CD4-positive, alpha-beta T cell treated with Interleukin-4 for 4 hours (primary cell): ENCODE data around the gene C8B.

ENCODE experiments used
- DNase-seq: peaks from one replicate; pipeline ENCODE4 v3.0.0-alpha.2; 2020

C8B gene

GRCh38 chr1:56970280-56970679 is 4.5 kb upstream of the C8B start:
- no peak for DNase-seq

- no peak for DNase-seq
Measured at GRCh38 chr1:56968878-56969495, 3.2 kb upstream of the C8B start.

- DNase-seq, result no peak
Measured at GRCh38 chr1:56967900-56968832, 2.4 kb upstream of the C8B start.

- no peak for DNase-seq
Measured at GRCh38 chr1:56967355-56967754, 1.5 kb upstream of the C8B start.

- no peak for DNase-seq
Measured at GRCh38 chr1:56966698-56966999, 834 bp upstream of the C8B start.

- DNase-seq, result no peak
Measured at GRCh38 chr1:56965191-56965590, 624 bp downstream of the C8B start.

GRCh38 chr1:56964349-56965017 is 1.3 kb downstream of the C8B start:
- no peak for DNase-seq

- no peak for DNase-seq
Measured at GRCh38 chr1:56963667-56964066, 2.1 kb downstream of the C8B start.

- no peak for DNase-seq
Measured at GRCh38 chr1:56961426-56961825, 4.4 kb downstream of the C8B start.

GRCh38 chr1:56958526-56958925 is 7.3 kb downstream of the C8B start:
- DNase-seq, result no peak

- no peak for DNase-seq
Measured at GRCh38 chr1:56957931-56958330, 7.9 kb downstream of the C8B start.

- DNase-seq, result no peak
Measured at GRCh38 chr1:56954664-56955063, 11.2 kb downstream of the C8B start.

- DNase-seq, result no peak
Measured at GRCh38 chr1:56953386-56953785, 12.4 kb downstream of the C8B start.

GRCh38 chr1:56952501-56952900 is 13.3 kb downstream of the C8B start:
- DNase-seq, result no peak

GRCh38 chr1:56948403-56949023 is 17.3 kb downstream of the C8B start:
- DNase-seq, result no peak

- DNase-seq, result no peak
Measured at GRCh38 chr1:56940039-56940438, 25.8 kb downstream of the C8B start.

- DNase-seq, result no peak
Measured at GRCh38 chr1:56939209-56939608, 26.6 kb downstream of the C8B start.

- DNase-seq, result no peak
Measured at GRCh38 chr1:56938646-56939045, 27.2 kb downstream of the C8B start.

GRCh38 chr1:56934430-56935060 is 31.3 kb downstream of the C8B start:
- no peak for DNase-seq

GRCh38 chr1:56933606-56934005 is 32.2 kb downstream of the C8B start:
- DNase-seq, result no peak

GRCh38 chr1:56933161-56933560 is 32.7 kb downstream of the C8B start:
- DNase-seq, result no peak

- no peak for DNase-seq
Measured at GRCh38 chr1:56931686-56932085, 34.1 kb downstream of the C8B start.

GRCh38 chr1:56931211-56931610 is 34.6 kb downstream of the C8B start:
- no peak for DNase-seq
